HG03520 (cell line): Measurements from ENCODE around the gene YTHDF2.
A peak's percentile ranks its signal among the peaks of the same experiment; 100 is the strongest.
"Not testable (repeated sequence)": the region's sequence is repeated elsewhere in the genome, so short reads cannot be mapped to it uniquely, and the experiment has no call there.

Experiments used
- ATAC-seq: cut with Tn5 transposase; IDR thresholded peaks from one replicate; pipeline ENCODE4 v1.9.1; 2021; ENCODE audit warnings: mild to moderate bottlenecking, moderate library complexity; ENCODE audit not compliant: unreplicated experiment

The YTHDF2 gene

GRCh38 chr1:28736450-28737306 is at the start of gene YTHDF2:
YTHDF2 (plus strand) TSS chr1:28736940; CDS start chr1:28737121, 181 bp downstream.
- peak; percentile 79 for ATAC-seq

GRCh38 chr1:28691627-28692026 is 45.1 kb upstream of the YTHDF2 start:
- not testable (repeated sequence) for ATAC-seq

- no peak for ATAC-seq
Observed at GRCh38 chr1:28703629-28704028, 33.1 kb upstream of the YTHDF2 start.

GRCh38 chr1:28716336-28716735 is 20.4 kb upstream of the YTHDF2 start:
- no peak for ATAC-seq

- ATAC-seq, result no peak
Observed at GRCh38 chr1:28718166-28718565, 18.6 kb upstream of the YTHDF2 start.

- ATAC-seq, result no peak
Observed at GRCh38 chr1:28718586-28719331, 18.0 kb upstream of the YTHDF2 start.

- no peak for ATAC-seq
Observed at GRCh38 chr1:28719332-28719619, 17.5 kb upstream of the YTHDF2 start.

GRCh38 chr1:28720376-28720775 is 16.4 kb upstream of the YTHDF2 start:
- no peak for ATAC-seq

- not testable (repeated sequence) for ATAC-seq
Observed at GRCh38 chr1:28721927-28722326, 14.8 kb upstream of the YTHDF2 start.

GRCh38 chr1:28725365-28725764 is 11.4 kb upstream of the YTHDF2 start:
- not testable (repeated sequence) for ATAC-seq

GRCh38 chr1:28735961-28736449 is 735 bp upstream of the YTHDF2 start:
- ATAC-seq, result no peak

GRCh38 chr1:28737307-28738132 is 780 bp downstream of the YTHDF2 start:
- ATAC-seq, result no peak

GRCh38 chr1:28740118-28740517 is 3.4 kb downstream of the YTHDF2 start:
- no peak for ATAC-seq

GRCh38 chr1:28744184-28744583 is 7.4 kb downstream of the YTHDF2 start:
- ATAC-seq, result no peak

- no peak for ATAC-seq
Observed at GRCh38 chr1:28745653-28746173, 9.0 kb downstream of the YTHDF2 start.

- ATAC-seq, result no peak
Observed at GRCh38 chr1:28750330-28750729, 13.6 kb downstream of the YTHDF2 start.

- ATAC-seq, result not testable (repeated sequence)
Observed at GRCh38 chr1:28750771-28751294, 14.1 kb downstream of the YTHDF2 start.

GRCh38 chr1:28751315-28752060 is 14.7 kb downstream of the YTHDF2 start:
- ATAC-seq, result no peak

GRCh38 chr1:28755701-28756100 is 19.0 kb downstream of the YTHDF2 start:
- no peak for ATAC-seq

GRCh38 chr1:28756846-28757245 is 20.1 kb downstream of the YTHDF2 start:
- no peak for ATAC-seq
